GM18502 (cell line): ENCODE data around the gene ARHGEF40.
"Not testable (repeated sequence)": the region's sequence is repeated elsewhere in the genome, so short reads cannot be mapped to it uniquely, and the experiment has no call there.

ENCODE experiments used
- ATAC-seq: cut with Tn5 transposase; IDR thresholded peaks from one replicate; pipeline ENCODE4 v1.9.1; 2021; ENCODE audit warnings: mild to moderate bottlenecking; ENCODE audit not compliant: unreplicated experiment, poor library complexity

Gene ARHGEF40

GRCh38 chr14:21039585-21040369 is 30.3 kb upstream of the ARHGEF40 start:
- ATAC-seq, result no peak

GRCh38 chr14:21040370-21040925 is 29.7 kb upstream of the ARHGEF40 start:
- ATAC-seq, result no peak

GRCh38 chr14:21040941-21041340 is 29.2 kb upstream of the ARHGEF40 start:
- ATAC-seq, result not testable (repeated sequence)

- ATAC-seq, result no peak
Measured at GRCh38 chr14:21041676-21042433, 28.2 kb upstream of the ARHGEF40 start, which contains the start of gene RNASE7. Gene RNASE7 (plus strand): TSS chr14:21042362. CDS start chr14:21042993, 631 bp downstream.

- ATAC-seq, result no peak
Measured at GRCh38 chr14:21042918-21043317, 27.2 kb upstream of the ARHGEF40 start.

GRCh38 chr14:21043387-21043973 is 26.6 kb upstream of the ARHGEF40 start:
- ATAC-seq, result no peak

GRCh38 chr14:21043974-21044618 is 26.0 kb upstream of the ARHGEF40 start:
- no peak for ATAC-seq

GRCh38 chr14:21047378-21047781 is 22.7 kb upstream of the ARHGEF40 start:
- no peak for ATAC-seq

GRCh38 chr14:21048638-21049037 is 21.5 kb upstream of the ARHGEF40 start:
- ATAC-seq, result no peak

GRCh38 chr14:21049271-21049673 is 20.8 kb upstream of the ARHGEF40 start:
- no peak for ATAC-seq

- no peak for ATAC-seq
Measured at GRCh38 chr14:21050597-21050996, 19.5 kb upstream of the ARHGEF40 start.

- ATAC-seq, result no peak
Measured at GRCh38 chr14:21053184-21054122, 16.7 kb upstream of the ARHGEF40 start.

- ATAC-seq, result no peak
Measured at GRCh38 chr14:21054123-21054767, 15.9 kb upstream of the ARHGEF40 start.

- ATAC-seq, result no peak
Measured at GRCh38 chr14:21054768-21055145, 15.3 kb upstream of the ARHGEF40 start.

- no peak for ATAC-seq
Measured at GRCh38 chr14:21055432-21056117, 14.5 kb upstream of the ARHGEF40 start.

GRCh38 chr14:21056520-21057163 is 13.5 kb upstream of the ARHGEF40 start:
- no peak for ATAC-seq

- no peak for ATAC-seq
Measured at GRCh38 chr14:21057803-21058675, 12.1 kb upstream of the ARHGEF40 start, which contains the start of gene RNASE8. Gene RNASE8 (plus strand): TSS chr14:21057822. CDS start chr14:21057893, 71 bp downstream.
